Activated CD8-positive, alpha-beta memory T cell treated with anti-CD3 and anti-CD28 coated beads, Interleukin-2, amount 50 U/mL, for 24 hours (primary cell): ENCODE measurements around the gene STAU1.
"Not testable (repeated sequence)": the region's sequence is repeated elsewhere in the genome, so short reads cannot be mapped to it uniquely, and the experiment has no call there.

ENCODE experiments used
- DNase-seq: peaks from one replicate; pipeline ENCODE4 v3.0.0-alpha.2; 2020; ENCODE audit errors: extremely low read depth

The STAU1 gene

GRCh38 chr20:49118307-49118706, 69.8 kb downstream of the STAU1 start:
- DNase-seq = no peak

- DNase-seq = no peak
Measured at GRCh38 chr20:49115564-49115963, 72.6 kb downstream of the STAU1 start.

- no peak for DNase-seq
Measured at GRCh38 chr20:49112596-49113274, 75.4 kb downstream of the STAU1 start.

GRCh38 chr20:49110767-49111694, 77.1 kb downstream of the STAU1 start:
- DNase-seq = no peak

GRCh38 chr20:49106328-49106727, 81.8 kb downstream of the STAU1 start:
- DNase-seq = no peak

- not testable (repeated sequence) for DNase-seq
Measured at GRCh38 chr20:49104979-49105547, 83.1 kb downstream of the STAU1 start.

GRCh38 chr20:49104365-49104648, 83.8 kb downstream of the STAU1 start:
- DNase-seq = no peak

- DNase-seq = no peak
Measured at GRCh38 chr20:49103647-49104364, 84.3 kb downstream of the STAU1 start.

GRCh38 chr20:49103019-49103418, 85.1 kb downstream of the STAU1 start:
- DNase-seq = no peak

GRCh38 chr20:49100972-49101371, 87.2 kb downstream of the STAU1 start:
- no peak for DNase-seq

- DNase-seq = not testable (repeated sequence)
Measured at GRCh38 chr20:49100292-49100691, 87.8 kb downstream of the STAU1 start.

- no peak for DNase-seq
Measured at GRCh38 chr20:49099011-49099410, 89.1 kb downstream of the STAU1 start.

GRCh38 chr20:49098136-49098535, 90.0 kb downstream of the STAU1 start:
- no peak for DNase-seq

GRCh38 chr20:49097159-49097558, 91.0 kb downstream of the STAU1 start:
- DNase-seq = no peak

GRCh38 chr20:49096203-49096730, 91.9 kb downstream of the STAU1 start:
- no peak for DNase-seq

GRCh38 chr20:49091762-49092161, 96.4 kb downstream of the STAU1 start:
- DNase-seq = no peak

GRCh38 chr20:49091104-49091503, 97.0 kb downstream of the STAU1 start:
- no peak for DNase-seq

- DNase-seq = not testable (repeated sequence)
Measured at GRCh38 chr20:49082295-49082694, 105.8 kb downstream of the STAU1 start.

GRCh38 chr20:49078310-49078709, 109.8 kb downstream of the STAU1 start:
- DNase-seq = no peak

- no peak for DNase-seq
Measured at GRCh38 chr20:49074521-49074920, 113.6 kb downstream of the STAU1 start.
